ENCODE results near the gene SLC2A1. TPM values are rescaled to one million over a fixed set of nuclear protein-coding genes. Genes with fewer than 3 reads are reported as not detected.
"Not testable (repeated sequence)": the region's sequence is repeated elsewhere in the genome, so short reads cannot be mapped to it uniquely, and the experiment has no call there.

The SLC2A1 gene
- total RNA-seq, 1 donor from 2014 or later, result 192 TPM

- no peaks in the 10 kb centered on the region for H3K27me3 Mint-ChIP-seq
- TF ChIP-seq CTCF (conservative IDR thresholded peaks at IDR 0.05), result no peak
- H3K4me1 Mint-ChIP-seq (ENCODE audit: unreplicated experiment), result peaks cover 20% of the 10 kb centered on the region
- H3K4me3 Mint-ChIP-seq, result peak overlapping the region; percentile 86
- no peak for DNase-seq (ENCODE audit: extremely low spot score, unreplicated experiment)
- peaks cover 16% of the 10 kb centered on the region for H3K36me3 Mint-ChIP-seq
- H3K9me3 Mint-ChIP-seq, result no peaks in the 10 kb centered on the region
- peak overlapping the region; percentile 95 for H3K27ac Mint-ChIP-seq
Measured at GRCh38 chr1:42923367-42924081, 35.1 kb downstream of the SLC2A1 start.

DNA sequence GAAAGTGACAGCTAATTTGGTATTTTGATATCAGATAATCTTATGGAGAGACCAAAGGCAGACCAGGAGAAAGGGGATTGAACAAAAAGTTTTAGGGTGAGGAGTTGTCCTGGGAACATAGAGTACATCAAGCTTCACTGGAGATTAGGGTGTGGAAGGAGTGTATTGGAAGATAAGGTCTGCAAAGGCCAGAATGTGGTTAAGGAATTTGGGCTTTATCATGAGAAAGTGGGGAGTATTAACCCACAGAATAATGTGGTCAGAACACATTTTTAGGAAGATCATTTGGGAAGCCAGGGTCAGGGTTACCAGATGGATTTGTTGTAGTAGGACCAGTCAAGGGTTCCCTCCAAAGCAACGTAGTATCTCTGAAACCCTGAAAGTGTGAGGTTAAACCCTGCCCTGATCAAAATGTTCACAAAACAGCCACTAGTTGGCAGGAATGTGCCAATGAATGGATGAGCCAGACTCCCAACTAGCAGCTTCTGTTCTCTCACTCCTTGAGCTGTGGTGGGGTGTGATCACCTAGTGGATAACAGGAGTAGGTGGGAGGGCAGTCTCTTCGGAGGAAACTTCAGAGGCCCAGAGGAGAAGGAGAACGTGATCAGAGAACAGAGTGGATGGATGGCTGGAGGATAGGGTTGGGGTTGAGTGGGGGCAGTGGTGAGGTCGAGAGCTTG, 35.8 kb downstream of the SLC2A1 start:
- H3K9me3 Mint-ChIP-seq, result no peaks in the 10 kb centered on the region
- peak overlapping the region; percentile 95 for H3K27ac Mint-ChIP-seq
- H3K27me3 Mint-ChIP-seq, result no peaks in the 10 kb centered on the region
- no peak for DNase-seq (ENCODE audit: extremely low spot score, unreplicated experiment)
- peak; percentile 76 for TF ChIP-seq CTCF (conservative IDR thresholded peaks at IDR 0.05)
- peaks cover 20% of the 10 kb centered on the region for H3K4me1 Mint-ChIP-seq (ENCODE audit: unreplicated experiment)
- H3K36me3 Mint-ChIP-seq, result peaks cover 12% of the 10 kb centered on the region
- H3K4me3 Mint-ChIP-seq, result peak overlapping the region; percentile 86

DNA sequence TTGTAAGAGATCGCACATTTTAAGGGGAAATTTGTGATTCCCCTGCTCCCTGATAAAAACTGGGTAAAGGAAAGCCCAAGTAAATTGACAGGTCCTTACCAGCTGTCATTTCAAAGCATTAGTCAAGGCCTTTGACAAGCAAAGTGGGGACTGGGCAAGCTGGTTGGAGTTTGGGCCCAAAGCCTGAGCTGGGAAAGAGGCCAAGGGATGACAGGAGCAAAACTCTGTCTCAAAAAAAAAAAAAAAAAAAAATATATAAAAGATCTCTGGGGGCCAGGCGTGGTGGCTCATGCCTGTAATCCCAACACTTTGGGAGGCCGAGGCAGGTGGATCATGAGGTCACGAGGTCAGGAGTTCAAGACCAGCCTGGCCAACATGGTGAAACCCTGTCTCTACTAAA, 36.9 kb downstream of the SLC2A1 start:
- Mint-ChIP-seq H3K36me3 (peaks cover 3% of the 10 kb centered on the region), H3K9me3 (no peaks in the 10 kb centered on the region), H3K4me3 (no peak overlapping the region), H3K4me1 (ENCODE audit: unreplicated experiment) (peaks cover 20% of the 10 kb centered on the region), H3K27ac (peak overlapping the region; percentile 29), H3K27me3 (no peaks in the 10 kb centered on the region)
- no peak for TF ChIP-seq CTCF (conservative IDR thresholded peaks at IDR 0.05)
- DNase-seq (ENCODE audit: extremely low spot score, unreplicated experiment), result peak; percentile 13

- H3K9me3 Mint-ChIP-seq, H3K27me3 Mint-ChIP-seq, H3K36me3 Mint-ChIP-seq, H3K4me3 Mint-ChIP-seq: not testable (repeated sequence)
- Mint-ChIP-seq H3K4me1 (ENCODE audit: unreplicated experiment) (peaks cover 14% of the 10 kb centered on the region), H3K27ac (peak overlapping the region; percentile 16)
- DNase-seq (ENCODE audit: extremely low spot score, unreplicated experiment), result peak; percentile 24
Measured at GRCh38 chr1:42919651-42920050, 39.0 kb downstream of the SLC2A1 start.

DNA sequence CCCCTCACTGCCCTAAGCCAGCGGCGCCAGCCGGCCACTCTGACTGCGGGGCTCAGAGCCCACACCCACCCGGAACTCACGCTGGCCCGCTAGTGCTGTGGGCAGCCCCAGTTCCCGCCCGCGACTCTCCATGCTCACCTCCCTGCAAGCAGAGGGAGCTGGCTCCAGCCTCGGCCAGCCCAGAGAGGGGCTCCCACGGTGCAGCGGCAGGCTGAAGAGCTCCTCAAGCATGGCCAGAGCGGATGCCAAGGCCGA, 41.5 kb downstream of the SLC2A1 start:
- H3K36me3 Mint-ChIP-seq, result peaks cover 4% of the 10 kb centered on the region
- TF ChIP-seq CTCF (conservative IDR thresholded peaks at IDR 0.05), result no peak
- H3K4me3 Mint-ChIP-seq, result no peak overlapping the region
- H3K27ac Mint-ChIP-seq, result no peak overlapping the region
- peaks cover 4% of the 10 kb centered on the region for H3K27me3 Mint-ChIP-seq
- peaks cover 6% of the 10 kb centered on the region for H3K9me3 Mint-ChIP-seq
- no peaks in the 10 kb centered on the region for H3K4me1 Mint-ChIP-seq (ENCODE audit: unreplicated experiment)
- peak; percentile 62 for DNase-seq (ENCODE audit: extremely low spot score, unreplicated experiment)

DNA sequence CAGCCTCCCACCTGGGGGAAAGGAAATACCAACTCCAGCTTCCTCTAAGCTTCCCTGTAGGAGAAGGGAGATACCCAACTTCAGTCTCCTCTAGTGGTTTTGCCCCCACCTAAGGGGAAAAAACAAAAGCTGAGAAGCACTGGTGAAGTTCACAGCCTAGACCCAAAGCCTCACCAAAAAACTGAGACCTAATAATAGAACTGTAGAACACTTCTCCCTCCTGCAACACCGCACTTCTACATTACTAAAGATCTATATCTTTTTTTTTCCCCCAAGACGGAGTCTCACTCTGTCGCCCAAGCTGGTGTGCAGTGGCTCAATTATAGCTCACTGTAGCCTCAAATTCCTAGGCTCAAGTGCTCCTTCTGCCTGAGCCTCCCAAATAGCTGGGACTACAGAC, 43.2 kb downstream of the SLC2A1 start:
- no peak overlapping the region for H3K4me3 Mint-ChIP-seq
- TF ChIP-seq CTCF (conservative IDR thresholded peaks at IDR 0.05), result no peak
- peak; percentile 3 for DNase-seq (ENCODE audit: extremely low spot score, unreplicated experiment)

More for the DNA sequence above, 43.2 kb downstream of the SLC2A1 start:
- H3K9me3 Mint-ChIP-seq, result peaks cover 6% of the 10 kb centered on the region
- H3K36me3 Mint-ChIP-seq, result peaks cover 4% of the 10 kb centered on the region
- peak overlapping the region; percentile 55 for H3K27ac Mint-ChIP-seq
- no peaks in the 10 kb centered on the region for H3K4me1 Mint-ChIP-seq (ENCODE audit: unreplicated experiment)
- peaks cover 4% of the 10 kb centered on the region for H3K27me3 Mint-ChIP-seq
